ENCODE results near the gene IFNA6.
"Not testable (repeated sequence)": the region's sequence is repeated elsewhere in the genome, so short reads cannot be mapped to it uniquely, and the experiment has no call there.

Gene IFNA6

DNA sequence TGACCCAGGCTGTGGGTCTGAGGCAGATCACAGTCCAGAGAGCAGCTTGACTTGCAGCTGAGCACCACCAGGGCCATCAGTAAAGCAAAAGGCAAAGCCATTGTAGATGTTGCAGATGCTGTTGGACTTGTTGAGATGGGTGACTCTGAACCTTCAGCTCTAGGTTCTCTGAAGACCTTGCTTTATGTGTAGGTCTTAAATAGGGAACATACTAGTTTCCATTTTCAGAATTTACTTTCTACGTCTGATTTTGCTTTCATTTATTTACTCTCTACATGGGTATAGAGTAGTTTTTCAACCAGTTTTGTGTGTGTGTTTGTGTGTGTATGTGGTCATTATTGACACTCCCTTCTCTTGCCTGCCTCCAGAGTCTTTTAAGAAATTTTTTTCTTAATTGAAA, at the start of gene IFNA6:
IFNA6 (minus strand) TSS at position 101 of the 400 bp plus-strand sequence; CDS start at position 101, 0 bp downstream.
- no peak for DNase-seq (ENCODE audit: low read depth)

DNA sequence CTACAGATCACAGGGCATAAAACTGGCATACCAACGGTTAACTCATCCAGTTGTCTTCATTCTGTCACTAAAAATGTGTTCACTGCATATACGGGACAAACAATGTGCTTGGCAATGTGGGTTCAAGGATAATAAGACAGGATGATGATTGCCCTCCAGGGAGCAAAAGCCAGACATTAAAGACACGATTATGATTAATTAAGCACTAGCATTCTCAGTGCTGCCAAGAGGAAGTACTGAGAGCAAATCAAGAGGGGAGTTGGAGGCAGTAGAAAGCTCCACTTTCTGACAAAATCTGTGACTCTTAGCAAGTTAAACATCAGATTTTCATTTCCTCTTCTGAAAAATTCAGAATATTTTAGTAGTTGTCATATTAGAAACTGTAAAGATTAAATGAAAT, 49.3 kb upstream of the IFNA6 start:
- no peak for DNase-seq (ENCODE audit: low read depth)

DNA sequence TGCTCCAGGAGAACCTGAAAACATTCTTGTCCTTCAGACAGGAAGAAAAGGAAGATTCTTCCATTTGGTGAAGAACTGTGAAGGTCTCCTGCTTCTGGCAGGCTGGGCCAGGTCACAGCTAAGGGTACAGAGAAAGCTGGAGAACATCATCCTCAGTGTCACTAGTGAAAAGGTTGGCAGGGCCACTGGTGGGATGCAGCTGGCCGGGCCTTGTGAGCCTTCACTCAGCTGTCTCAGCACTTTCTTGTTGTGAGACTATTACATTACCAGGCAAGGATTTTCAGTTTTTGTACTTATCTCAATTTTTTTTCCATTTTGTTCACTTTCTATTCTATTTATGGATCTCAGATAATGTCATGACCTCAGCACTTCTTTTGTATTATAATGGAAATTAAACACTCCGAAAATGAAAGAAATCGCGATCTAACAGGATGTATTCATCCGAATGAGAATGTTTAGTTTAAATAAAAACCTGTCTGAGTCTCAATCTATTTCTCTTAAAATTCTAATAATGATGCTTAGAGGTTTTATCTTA, 48.3 kb upstream of the IFNA6 start:
- DNase-seq (ENCODE audit: low read depth), result no peak

DNA sequence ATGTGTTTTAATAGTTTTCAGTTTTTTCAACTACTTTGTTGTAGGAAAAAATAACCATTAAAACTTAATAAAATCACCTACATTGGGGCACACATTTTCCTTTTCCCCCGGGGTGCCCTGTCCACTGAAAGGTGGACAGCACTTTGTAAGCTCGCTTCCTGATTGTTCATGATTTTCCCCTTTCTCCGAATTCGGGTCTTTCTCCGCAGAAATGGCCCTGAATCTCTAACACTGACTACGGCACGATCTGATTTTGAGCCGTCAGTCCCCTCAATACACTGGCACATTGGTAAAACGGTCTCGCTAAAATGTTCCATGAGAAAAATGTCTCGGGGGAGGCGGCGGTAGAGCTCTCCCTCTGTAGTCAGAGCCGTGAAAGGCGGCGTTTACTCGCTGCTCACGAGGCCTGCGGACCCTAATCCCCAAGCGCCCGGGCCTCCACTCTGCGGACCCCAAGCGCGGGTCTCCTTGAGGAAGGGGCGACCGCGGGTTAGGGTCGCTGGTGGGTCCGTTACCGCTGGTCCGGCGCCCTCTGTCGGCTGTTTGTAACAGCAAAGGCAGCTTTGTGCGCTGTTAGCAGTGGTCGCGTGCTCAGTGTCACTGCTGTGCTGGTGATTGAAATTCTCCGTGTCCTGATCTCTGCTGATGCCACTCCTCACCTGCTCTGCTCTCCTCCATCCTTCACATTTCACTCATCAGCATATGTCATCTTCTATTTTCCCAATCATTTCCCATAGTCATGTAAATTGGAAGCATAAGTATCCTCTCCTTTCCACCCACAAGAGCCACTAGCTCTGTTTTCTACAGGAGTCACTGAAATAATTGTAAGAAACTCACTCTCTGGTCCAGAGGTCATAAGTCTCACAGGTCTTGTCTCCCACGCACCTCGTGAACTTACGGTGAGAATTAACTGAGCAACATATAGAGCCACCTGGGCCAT, 45.4 kb upstream of the IFNA6 start:
- DNase-seq (ENCODE audit: low read depth), result peak; percentile 42

DNA sequence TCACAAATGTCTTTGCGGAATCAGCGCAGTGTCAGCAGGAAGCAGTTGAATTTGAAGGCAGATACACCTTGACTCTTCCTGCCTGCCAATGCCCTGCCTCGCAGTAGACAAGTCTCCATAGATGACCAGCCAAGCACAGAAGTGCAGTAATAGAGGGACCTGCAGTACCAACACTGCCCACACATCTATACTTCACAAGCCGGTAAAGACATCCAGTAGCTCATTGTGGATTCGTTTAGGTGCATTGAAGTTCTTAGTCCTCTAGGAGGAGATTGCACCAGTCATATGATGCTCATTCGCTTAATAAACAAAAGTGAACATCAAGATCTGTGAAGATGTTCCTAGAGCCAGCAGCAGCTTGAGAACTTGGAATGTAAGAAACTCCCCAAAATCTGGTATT, 41.6 kb upstream of the IFNA6 start:
- DNase-seq (ENCODE audit: low read depth), result peak; percentile 67

GRCh38 chr9:21385131-21385670, 34.5 kb upstream of the IFNA6 start, which contains the start of gene IFNA2:
Gene IFNA2 (minus strand): TSS chr9:21385398. CDS start chr9:21385329, 69 bp downstream.
- no peak for DNase-seq (ENCODE audit: low read depth)

- no peak for DNase-seq (ENCODE audit: low read depth)
Measured at GRCh38 chr9:21383627-21384026, 32.9 kb upstream of the IFNA6 start.

GRCh38 chr9:21381448-21382339, 31.0 kb upstream of the IFNA6 start:
- DNase-seq (ENCODE audit: low read depth), result no peak

- DNase-seq (ENCODE audit: low read depth), result not testable (repeated sequence)
Measured at GRCh38 chr9:21371467-21371866, 20.8 kb upstream of the IFNA6 start.

DNA sequence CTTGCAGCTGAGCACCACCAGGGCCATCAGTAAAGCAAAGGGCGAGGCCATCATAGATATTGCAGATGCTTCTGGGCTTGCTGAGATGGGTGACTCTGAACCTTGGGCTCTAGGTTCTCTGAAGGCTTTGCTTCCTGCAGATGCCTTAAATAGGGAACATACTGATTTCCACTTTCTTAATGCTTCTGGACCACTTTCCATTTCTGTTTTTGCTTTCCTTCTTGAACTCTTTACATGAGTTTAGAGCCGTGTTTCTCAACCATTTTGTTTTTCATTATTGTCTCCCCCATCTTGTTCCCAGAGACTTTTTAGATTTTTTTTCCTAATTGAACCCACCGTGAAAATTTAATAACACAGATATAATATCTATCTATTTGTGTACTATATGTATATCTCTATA, 17.3 kb upstream of the IFNA6 start, which contains the start of gene IFNA13:
IFNA13 (minus strand) TSS at position 101 of the 400 bp plus-strand sequence; CDS start at position 54, 47 bp downstream.
- no peak for DNase-seq (ENCODE audit: low read depth)

DNA sequence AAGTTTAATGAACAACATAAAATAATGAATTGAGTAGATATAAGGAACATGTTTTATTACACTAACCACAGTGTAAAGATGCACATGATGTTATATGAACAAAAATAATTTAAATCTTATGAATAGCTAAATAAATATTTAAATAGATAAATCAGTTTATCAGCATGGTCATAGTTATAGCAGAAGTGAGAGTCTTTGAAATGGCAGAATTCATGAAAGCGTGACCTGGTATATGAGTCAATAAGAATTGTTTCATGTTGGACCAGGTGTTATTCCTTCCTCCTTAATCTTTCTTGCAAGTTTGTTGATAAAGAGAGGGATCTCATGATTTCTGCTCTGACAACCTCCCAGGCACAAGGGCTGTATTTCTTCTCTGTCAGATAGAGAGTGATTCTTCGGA, 16.5 kb upstream of the IFNA6 start:
- not testable (repeated sequence) for DNase-seq (ENCODE audit: low read depth)

- no peak for DNase-seq (ENCODE audit: low read depth)
Measured at GRCh38 chr9:21362287-21362686, 11.6 kb upstream of the IFNA6 start.

GRCh38 chr9:21357479-21358460, 7.1 kb upstream of the IFNA6 start:
- peak; percentile 31 for DNase-seq (ENCODE audit: low read depth)

GRCh38 chr9:21348430-21348970, 2.2 kb downstream of the IFNA6 start:
- no peak for DNase-seq (ENCODE audit: low read depth)

GRCh38 chr9:21340735-21341134, 10.0 kb downstream of the IFNA6 start:
- DNase-seq (ENCODE audit: low read depth), result no peak

DNA sequence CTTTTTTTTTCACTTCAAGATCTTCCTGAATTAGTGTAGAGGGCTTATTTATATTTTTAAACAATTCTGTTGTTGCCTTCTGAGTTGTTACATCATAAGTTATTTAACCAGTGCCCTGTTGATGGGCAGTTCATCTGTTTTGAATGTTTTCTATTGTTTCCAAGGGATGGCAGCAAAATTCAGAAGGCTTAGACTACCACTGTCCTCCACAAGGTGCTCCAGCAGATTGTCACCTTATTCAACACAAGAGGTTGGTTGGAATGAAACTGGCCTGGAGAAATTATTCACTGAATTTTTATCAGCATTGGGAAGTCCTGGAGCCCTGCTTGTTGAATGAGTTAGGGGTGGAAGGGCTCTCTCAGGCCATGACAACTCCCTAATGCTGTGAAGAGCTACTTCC, 14.2 kb downstream of the IFNA6 start:
- no peak for DNase-seq (ENCODE audit: low read depth)

GRCh38 chr9:21334701-21335632, 15.7 kb downstream of the IFNA6 start, which contains the start of gene KLHL9:
Gene KLHL9 (minus strand): TSS chr9:21335404. CDS start chr9:21334859, 545 bp downstream.
- peak; percentile 93 for DNase-seq (ENCODE audit: low read depth)

GRCh38 chr9:21333226-21333625, 17.5 kb downstream of the IFNA6 start:
- no peak for DNase-seq (ENCODE audit: low read depth)
